Stimulated activated naive CD8-positive, alpha-beta T cell treated with anti-CD3 and anti-CD28 coated beads, Interleukin-15, Interleukin-2, amounts not matched to agents 100 U/mL and 50 U/mL, for 24 hours (primary cell): ENCODE measurements around the gene BZW1.
"Not testable (repeated sequence)": the region's sequence is repeated elsewhere in the genome, so short reads cannot be mapped to it uniquely, and the experiment has no call there.

Experiments
- ATAC-seq: fragments of 150-1000 bp; cut with Tn5 transposase; one replicate; pipeline ENCODE4 v1.10.0; 2021
- DNase-seq: peaks from one replicate; pipeline ENCODE4 v3.0.0; 2021

BZW1 gene

DNA sequence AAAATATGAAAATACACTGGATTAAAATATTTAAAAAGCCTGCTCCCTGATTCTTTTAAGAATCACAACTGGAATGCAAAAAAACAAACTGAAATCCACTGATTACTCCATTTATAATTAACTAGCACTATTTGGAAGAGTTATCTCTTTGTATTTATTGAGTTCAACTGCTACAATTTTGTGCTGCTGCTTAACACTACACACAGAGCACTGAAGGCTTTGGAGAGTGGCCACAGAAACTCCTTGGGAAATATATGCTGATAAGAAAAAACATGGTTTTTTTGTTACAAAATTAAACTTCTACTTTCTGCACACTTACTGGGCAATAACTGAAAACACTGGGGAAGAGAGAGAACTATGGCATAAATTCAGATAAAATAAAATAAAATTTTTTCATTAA, 19.8 kb upstream of the BZW1 start:
- no peak for ATAC-seq
- DNase-seq, result no peak

DNA sequence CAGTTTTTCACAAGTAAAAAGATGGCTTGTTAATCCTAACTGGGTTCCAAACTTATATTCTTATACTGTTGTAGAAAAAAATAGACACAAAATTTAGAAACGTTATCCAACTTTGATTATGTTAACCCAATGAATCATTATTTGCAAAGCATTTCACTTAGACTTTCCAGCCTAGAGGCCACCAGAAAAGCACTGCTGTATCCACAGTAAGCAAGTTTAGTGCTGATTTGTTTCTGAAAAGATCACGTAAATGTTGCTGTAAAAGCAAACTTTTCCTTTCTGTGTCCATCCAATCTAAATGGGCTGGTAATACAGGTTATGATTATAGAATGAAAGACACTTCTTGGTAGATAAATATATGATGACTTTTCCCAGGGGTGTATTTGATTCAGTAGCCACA, 17.6 kb upstream of the BZW1 start:
- ATAC-seq (no peak), DNase-seq (no peak)

DNA sequence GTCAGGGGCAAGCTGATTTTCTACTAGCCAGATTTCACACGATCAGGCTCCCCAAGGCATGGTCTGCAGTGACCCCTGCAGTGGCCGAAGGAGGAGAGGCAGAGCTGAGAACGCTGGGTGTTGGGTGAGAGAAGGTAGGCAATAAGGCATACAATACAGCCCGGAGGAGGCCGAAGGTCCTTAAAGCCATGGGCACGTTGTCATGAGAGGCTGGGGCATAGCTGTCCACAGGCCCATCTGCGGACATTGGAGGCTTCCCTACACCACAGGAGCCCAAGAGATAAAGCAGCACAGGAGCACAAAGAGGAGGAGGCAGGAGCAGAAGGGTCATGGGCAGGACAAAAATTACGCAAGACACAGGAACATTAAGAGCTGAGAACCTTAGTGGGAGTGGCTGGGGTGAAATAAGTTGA, 16.7 kb upstream of the BZW1 start:
- ATAC-seq (no peak), DNase-seq (no peak)

DNA sequence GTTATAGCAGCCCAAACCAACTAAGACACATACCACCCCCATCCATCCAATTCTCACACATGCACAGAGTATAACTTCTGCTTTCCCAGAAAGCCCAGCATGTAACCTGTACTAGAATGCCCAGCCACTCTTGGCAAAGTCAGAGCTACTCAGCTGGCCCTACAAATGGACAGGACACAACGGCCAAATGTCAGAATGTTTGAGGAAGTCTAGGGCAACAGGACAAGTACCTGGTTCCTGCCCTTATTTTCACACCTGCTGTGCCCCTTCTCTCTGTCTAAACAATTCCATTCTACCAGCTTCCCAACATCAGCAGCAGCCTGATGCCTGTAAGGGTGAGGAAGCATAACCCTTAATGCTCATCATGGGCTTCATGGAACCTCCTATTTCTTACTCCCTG, 15.1 kb upstream of the BZW1 start:
- DNase-seq, result no peak
- no peak for ATAC-seq

DNA sequence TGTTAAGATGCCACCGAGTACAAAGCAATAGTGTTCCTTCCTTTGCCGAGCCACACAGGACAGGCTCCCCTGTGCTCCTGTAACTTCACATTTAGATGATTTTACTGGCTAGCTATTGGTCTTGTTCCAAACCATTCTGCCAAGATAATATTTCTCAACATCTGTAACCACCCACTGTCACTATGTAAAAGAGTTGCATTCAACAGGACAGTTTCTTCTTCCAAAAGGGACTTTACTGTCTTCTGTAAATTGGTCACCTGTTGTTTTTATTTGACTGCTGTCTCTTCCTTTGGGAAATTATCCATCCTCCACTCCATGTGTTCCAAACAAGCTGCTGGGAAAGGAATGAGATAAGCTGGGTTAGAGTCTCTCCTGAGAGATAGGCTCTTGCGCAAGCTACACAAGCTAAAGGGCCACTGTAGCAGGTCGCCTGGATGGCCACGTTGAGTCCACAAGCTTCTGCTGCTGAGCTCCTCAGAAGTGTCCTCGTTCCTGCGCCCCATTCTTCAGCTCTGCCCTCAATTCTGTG, 14.4 kb upstream of the BZW1 start:
- no peak for DNase-seq
- ATAC-seq, result no peak

DNA sequence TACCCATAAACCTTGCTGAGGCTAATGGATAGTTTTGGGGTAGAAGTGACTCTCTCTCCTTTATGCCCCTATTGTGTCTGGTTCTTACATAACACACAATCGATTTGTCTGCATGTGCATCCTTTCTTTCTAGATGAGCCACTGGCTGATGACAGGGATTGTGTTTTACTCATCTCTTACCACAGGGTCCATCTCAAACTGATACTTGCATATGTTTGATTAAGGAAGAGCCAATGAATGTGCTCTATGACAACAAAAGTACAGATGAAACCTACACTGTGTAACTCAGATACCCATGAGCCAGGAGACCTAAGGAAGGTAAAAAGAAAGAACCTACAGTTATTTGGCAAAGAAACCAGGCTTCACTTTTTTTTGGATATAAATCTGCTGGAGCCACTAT, 13.2 kb upstream of the BZW1 start:
- DNase-seq (no peak), ATAC-seq (peak; percentile 73)

DNA sequence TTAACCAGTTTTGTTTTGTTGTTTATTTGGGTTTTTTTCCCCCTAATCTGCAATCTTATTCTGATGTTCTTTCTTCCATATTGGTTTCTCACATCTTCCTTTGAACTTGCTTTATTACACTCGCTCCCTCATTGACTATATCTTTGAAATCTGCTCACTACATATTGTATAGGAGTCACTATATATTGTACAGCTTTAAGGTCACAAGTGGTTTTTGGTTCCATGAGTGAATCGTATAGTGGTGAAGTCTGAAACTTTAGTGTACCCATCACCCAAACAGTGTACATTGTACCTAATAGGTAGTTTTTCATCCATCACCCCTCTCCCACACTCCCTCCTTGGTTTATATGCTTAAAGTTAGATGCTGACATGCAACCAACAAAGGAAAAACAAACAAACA, 11.3 kb upstream of the BZW1 start:
- DNase-seq, result no peak
- peak; percentile 86 for ATAC-seq

DNA sequence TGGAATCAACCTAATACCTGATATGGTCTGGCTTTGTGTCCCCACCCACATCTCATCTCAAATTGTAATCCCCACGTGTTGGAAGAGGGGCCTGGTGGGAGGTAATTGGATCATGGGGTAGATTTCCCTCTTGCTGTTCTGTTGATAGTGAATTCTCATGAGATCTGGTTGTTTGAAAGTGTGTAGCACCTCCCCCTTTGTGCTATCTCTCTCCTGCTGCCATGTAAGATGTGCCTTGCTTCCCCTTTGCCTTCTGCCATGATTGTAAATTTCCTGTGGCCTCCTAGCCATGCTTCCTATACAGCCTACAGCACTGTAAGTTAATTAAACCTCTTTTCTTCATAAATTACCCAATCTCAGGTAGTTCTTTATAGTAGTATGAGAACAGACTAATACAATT, 10.3 kb upstream of the BZW1 start:
- DNase-seq, ATAC-seq: not testable (repeated sequence)

DNA sequence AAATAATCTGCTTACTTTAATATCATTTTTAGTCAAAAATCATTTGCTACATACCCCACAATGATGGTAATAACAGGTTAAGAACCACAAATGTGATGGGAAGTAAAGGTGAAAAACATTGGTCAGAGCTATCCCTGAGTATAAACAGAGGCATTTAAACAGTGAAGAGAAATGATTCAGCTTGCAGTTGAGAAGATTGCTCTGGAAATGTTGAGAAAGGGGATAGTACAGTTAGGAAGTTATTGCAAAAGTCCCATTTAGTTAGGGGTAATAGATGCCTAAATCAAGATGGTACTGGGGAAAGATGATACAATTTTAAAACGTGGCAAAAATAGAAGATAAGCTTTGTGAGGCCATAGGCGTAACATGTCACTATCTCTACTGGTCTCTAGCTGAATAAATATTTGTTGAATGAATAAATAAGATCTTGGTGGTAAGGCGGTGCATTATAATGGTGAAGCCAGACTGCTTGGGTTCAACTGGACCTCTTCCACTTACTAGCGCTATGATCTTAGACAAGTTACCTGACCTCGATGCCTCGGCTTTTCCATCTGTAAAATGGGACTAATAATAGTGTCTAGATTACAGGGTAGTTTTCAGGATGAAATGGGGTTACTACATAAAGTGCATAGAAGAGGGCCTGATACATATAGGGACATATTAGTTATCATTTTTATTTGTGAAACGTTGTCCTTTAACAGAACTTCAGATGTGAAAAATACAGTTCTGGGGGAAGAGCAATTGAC, 2.0 kb upstream of the BZW1 start:
- no peak for DNase-seq
- no peak for ATAC-seq

DNA sequence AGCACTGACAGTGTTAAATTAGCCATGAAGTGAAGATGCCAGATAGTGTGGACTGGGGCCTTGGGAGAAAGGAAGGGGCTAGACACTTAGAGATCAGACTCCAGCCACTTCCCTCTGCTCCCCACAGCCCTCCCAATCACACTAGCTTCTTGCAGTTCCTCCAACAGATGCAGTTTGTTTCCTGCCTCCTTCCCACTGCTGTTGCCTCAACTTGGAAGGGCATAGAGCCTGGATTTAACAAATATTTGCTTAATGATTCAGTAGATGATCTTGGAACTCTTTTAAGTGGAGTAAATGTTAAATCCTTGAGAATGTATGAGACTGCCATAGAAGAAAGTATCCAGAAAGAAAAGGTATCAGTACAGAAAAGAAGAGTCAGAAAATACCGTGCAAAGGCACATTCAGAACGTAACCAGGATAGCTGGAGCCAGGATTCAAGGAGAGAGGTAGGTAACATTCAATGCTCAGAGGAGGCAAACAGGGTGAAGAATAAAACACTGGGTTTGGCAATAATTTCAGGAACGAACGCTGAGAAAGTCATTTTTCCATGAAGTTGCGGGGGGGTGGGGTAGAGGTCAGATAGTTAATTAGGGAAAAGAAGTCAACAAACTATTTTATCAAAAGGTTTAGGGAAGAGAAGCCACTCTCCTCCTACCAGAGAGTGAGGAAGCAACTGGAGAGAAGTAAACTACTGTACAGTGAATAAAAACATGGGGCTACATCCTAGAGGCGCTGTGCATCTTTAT, 1.3 kb upstream of the BZW1 start:
- ATAC-seq (no peak), DNase-seq (no peak)

DNA sequence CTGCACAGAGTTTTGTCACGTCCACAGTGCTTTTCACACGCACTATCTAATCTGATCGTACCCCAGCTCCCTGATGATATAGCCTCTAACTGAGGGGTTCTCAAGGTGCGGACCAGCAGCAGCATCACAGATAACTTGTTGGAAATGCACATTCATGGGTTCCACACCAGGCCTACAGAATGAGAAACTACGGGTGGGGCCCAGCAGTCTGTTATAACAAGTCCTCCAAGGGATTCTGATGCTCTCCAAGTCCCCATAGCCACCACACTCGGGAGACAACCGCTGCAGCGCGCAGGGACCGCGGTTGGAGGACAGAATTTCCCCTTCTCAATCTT, 745 bp upstream of the BZW1 start:
- no peak for ATAC-seq
- DNase-seq, result no peak

DNA sequence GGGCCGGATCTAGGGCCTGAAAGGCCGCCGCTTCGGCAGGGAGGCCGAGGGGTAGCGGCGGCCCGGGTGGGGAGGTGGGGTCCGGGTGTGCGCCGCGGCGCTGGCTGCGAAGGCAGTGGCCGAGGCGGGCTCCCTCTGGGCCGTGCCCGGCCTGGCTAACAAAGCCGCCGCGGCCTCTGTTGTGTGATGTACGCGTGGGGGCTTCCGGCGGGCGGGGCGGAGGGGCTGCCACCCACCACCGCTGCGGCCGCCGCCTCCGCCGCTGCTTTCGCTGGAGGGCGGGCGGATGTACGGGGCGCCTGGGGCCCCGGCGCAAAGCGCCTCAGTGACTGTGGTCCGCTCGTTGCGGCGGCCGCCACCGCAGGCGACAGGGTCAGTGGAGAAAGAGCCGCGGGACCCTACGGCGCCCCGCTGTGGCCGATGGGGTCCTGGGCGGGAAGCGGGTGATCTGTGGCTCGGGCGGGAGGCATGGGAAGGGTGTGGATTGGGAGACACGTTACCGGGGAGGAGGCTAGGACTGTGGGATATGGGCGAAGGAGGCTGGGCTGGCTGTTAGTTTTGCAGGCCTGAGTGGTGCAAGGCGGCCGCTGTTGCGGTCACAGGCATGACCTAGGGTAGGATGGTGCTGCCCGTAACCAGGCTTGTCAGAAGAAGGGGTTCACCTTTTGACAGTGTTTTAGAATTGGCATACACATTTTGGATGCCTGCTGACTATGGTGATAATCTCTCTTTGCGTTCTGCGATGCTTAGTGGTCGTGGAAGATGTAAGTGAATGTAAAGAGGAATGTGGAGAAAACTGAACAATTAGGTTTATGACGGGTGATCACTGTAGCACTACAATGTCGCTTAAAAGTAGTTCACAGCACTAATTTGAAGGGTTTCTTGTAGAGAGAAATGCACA, 662 bp downstream of the BZW1 start:
- peak; percentile 74 for DNase-seq
- peak; percentile 30 for ATAC-seq

DNA sequence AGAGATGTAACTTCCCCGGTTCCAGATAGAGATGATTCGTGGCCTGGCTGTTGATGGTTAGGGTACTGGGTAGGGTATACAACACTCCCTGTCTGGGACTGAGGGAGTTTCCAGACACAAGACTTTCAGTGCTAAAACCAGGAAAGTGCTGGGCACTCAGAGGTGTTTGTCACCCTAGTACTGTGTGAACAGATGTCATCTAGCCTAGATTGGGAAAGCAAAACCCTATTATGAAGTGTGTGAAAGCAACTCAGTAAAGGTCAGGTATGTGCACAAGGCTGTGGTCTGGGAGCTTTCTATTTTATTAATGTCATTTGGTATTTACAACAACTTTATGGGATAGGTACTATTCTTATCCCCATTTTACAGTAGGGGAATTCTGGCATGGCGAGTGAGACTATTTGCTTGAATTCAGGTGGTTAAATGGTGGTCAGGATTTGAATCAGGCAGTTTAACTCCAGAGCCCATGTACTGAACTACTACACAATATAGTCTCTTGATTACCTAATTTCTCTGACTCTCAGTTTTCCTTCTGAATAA, 2.6 kb downstream of the BZW1 start:
- ATAC-seq (peak; percentile 68), DNase-seq (peak; percentile 38)

DNA sequence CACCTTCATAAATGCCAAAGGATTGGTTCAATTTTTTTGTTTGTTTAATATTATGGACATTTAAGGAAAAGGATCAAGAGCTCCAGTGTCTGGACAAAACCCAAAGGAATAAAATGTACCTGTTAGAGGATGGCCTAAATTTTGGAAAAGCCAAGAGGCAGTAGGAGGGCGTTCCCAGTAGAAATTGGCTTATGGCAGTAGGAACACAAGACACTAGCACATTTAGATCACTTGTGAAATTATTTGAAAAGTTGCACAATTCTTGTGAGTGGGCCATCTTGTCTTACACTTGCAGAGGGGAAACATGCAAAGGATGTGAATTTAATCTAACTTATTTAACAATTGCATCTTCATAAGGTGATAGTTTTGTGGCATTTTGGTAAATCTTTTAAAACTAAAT, 3.2 kb downstream of the BZW1 start:
- DNase-seq, result no peak

DNA sequence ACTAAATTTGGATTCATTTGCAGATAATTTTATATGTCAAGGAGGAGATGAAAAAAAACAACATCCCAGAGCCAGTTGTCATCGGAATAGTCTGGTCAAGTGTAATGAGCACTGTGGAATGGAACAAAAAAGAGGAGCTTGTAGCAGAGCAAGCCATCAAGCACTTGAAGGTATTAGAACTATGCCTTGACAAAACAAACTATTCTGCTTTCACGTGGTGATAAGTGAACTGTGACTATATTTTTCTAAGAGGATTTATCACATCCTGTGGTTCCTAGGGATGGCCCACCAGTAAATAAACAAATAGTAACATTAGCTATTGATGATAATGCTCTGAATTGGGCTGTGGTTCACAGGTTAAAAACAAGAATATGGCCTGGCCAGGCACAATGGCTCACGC, 7.0 kb downstream of the BZW1 start:
- ATAC-seq, DNase-seq: not testable (repeated sequence)

More for the DNA sequence above, 3.2 kb downstream of the BZW1 start:
- no peak for ATAC-seq

DNA sequence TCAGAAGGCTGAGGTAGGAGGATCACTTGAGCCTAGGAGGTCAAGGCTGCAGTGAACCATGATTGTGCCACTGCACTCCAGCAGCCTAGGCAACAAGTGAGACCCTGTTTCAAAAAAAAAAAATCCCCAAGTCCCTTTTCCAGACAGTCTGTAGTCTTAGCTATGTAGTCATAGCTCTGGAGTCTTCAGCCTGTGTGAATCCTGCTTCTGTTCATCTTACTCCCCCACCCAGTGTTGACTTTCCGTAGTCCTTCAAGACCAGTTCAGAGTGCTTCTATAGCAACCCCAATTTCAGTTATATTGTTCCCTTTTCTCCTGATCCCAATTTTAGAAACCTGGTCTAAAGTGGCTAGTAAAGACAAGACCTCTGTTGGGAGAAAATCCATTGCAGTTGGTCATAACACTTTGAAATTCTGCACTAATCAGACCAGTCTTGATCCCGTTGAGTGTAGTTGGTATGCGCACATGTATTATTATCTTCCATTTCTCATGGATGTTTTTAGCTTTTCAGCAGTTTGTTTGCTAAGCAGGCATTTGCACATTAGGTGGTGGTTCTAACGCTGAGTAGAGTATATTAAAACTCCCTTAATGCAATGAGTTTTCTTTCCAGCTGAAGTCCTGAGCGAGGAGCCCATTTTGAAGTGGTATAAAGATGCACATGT, 9.0 kb downstream of the BZW1 start:
- no peak for DNase-seq
- no peak for ATAC-seq

DNA sequence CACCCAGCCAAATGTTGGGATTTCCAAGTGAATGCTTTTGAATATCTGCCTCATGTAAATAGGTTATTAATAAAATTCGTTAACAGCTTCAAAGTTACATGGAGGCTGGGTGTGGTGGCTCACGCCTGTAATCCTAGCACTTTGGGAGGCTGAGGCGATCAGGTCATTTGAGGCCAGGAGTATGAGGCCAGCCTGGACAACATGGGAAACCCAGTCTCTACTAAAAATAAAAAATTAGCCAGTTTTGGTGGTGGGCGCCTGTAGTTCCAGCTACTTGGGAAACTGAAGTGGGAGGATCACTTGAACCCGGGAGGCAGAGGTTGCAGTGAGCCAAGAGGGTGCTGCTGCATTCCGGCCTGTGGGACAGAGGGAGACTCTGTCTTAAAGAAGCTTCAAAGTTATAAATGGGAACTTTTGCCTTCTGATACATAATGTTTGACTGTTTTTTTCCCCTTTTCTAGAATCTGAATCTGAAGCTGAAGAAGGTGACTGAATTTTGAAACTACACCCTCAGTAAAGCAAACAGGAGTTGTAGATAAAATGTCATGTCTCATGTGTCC, 10.1 kb downstream of the BZW1 start:
- ATAC-seq, result no peak
- no peak for DNase-seq

DNA sequence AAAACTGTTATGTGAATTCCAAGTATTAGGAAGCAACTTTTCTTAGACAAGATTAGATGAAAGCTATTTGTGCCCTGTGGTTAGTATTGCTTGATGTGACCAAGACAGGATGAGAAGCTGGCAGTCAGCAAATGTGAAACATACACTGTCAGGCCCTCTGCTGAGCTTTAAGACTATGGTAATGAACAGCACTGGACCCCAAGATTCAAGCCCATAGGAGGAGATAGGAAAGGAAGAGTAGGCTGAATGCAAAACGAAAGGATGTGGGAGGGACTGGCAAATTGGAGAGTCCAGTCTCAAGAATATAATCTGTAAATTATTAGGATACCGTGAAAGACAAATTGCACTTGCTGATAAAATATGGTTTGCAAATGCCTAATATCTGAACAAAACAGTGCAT, 16.4 kb downstream of the BZW1 start:
- no peak for ATAC-seq

DNA sequence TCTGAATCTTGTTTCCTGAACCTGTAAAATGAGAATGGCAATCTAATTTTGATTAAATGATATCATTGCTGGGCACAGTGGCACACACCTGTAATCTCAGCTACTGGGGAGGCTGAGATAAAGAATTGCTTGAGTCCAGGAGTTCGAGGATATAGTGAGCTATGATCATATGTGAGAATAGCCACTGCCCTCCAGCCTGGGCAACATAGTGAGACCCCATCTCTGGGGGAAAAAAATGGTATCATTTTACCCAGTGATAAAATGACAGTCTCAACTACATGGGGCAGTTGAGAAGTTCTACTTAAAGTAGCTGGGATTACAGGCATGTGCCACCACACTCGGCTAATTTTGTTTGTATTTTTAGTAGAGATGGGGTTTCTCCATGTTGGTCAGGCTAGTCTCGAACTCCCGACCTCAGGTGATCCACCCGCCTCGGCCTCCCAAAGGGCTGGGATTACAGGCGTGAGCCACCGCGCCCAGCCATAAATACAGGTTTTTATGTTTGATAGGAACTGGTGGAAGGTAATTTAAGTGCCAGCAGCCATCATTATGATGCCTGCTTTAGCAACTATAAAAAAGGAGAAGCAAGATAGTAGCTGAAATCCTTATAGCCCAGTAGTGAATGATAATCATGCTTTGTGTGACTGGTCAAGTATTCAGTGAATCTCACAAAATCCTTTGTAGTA, 17.0 kb downstream of the BZW1 start:
- ATAC-seq (no peak), DNase-seq (no peak)

More for the DNA sequence above, 16.4 kb downstream of the BZW1 start:
- no peak for DNase-seq

DNA sequence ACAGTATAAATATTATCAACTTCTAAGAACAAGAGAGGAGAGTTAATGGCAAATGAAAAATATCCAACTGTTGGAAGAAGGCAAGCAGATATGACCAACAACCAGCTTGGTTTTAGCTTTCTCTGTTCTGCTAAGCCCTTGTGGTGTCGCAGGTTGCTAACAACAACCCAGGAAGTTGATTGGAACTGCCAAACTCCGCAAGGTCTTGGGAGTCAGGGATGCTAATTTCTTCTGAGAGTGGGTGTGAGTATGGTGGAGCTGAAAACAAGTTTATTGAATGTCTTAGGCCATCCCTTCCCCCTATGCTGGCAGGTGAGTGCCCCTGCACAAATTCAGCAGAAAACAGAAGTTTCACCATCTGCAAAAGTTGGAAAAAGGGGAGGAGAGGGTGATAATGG, 17.5 kb downstream of the BZW1 start:
- ATAC-seq (no peak), DNase-seq (no peak)

DNA sequence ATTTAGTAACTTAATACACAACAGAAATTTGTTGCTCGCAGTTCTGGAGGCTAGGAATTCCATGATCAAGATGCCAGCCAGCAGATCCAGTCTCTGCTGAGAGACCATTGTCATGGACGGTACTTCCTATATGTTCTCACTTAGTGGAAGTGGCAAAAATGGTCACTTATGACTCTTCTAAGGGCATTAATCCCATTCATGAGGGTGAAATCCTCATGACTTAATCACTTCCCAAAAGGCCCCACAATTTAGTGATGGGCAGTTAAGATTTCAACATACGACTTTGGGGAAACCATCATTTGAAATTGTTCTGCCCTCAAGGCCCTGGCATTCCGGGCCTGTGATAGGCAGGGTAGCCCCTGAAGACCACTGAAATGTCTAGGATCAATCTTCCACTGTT, 23.0 kb downstream of the BZW1 start:
- no peak for ATAC-seq
- no peak for DNase-seq
